ENCODE data around the gene OSBPL9.

DNA sequence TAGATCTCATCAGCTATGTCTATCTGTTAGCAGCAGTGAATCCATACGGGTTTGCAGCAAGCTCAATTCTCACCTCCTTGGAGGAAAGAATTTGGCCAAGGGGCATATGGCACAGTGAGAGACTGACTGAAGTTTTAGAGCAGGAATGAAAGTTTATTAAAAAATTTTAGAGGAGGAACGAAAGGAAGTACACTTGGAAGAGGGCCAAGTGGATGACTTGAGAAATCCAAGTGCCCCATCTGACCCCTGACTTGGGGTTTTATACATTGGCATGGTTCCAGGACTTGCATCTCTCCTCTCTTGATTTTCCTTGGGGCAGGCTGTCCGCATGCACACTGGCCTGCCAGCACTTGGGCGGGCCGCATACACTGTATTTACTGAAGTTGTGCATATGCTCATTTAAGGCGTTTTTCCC lies 9.2 kb upstream of the OSBPL9 start:
- no peak for TF ChIP-seq EZH2 (IDR thresholded peaks at IDR 0.05; ENCODE audit: low read depth)
- TF ChIP-seq, protein P1, sequence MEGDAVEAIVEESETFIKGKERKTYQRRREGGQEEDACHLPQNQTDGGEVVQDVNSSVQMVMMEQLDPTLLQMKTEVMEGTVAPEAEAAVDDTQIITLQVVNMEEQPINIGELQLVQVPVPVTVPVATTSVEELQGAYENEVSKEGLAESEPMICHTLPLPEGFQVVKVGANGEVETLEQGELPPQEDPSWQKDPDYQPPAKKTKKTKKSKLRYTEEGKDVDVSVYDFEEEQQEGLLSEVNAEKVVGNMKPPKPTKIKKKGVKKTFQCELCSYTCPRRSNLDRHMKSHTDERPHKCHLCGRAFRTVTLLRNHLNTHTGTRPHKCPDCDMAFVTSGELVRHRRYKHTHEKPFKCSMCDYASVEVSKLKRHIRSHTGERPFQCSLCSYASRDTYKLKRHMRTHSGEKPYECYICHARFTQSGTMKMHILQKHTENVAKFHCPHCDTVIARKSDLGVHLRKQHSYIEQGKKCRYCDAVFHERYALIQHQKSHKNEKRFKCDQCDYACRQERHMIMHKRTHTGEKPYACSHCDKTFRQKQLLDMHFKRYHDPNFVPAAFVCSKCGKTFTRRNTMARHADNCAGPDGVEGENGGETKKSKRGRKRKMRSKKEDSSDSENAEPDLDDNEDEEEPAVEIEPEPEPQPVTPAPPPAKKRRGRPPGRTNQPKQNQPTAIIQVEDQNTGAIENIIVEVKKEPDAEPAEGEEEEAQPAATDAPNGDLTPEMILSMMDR (conservative IDR thresholded peaks at IDR 0.05) = no peak
